Activated CD8-positive, alpha-beta memory T cell treated with anti-CD3 and anti-CD28 coated beads, Interleukin-2, amount 10 ng/mL, durations not matched to agents 7 days and 5 days (primary cell): Measurements from ENCODE around the gene TMX1. TPM values are rescaled to one million over a fixed set of nuclear protein-coding genes. Genes with fewer than 3 reads are reported as not detected.

ENCODE experiments used
- ATAC-seq: fragments of 150-1000 bp; cut with Tn5 transposase; one replicate; pipeline ENCODE4 v1.10.0; 2021; ENCODE audit warnings: moderate library complexity
- CTCF ChIA-PET: fragments of 350-600 bp; sonication (Branson Sonifier 250); formaldehyde crosslinking; loops from one replicate; lab custom pipeline; 2021; ENCODE audit warnings: antibody characterized with exemption; lab: Charles Lee
- DNase-seq: peaks from one replicate; pipeline ENCODE4 v3.0.0-alpha.2; 2020
- H3K27ac Mint-ChIP-seq: one replicate; pipeline ENCODE4 v1.8.0; 2021; ENCODE audit warnings: mild to moderate bottlenecking, mixed read lengths
- H3K27me3 Mint-ChIP-seq: one replicate; pipeline ENCODE4 v1.8.0; 2021; ENCODE audit warnings: mixed read lengths
- H3K36me3 Mint-ChIP-seq: one replicate; pipeline ENCODE4 v1.8.0; 2021; ENCODE audit warnings: mild to moderate bottlenecking, mixed read lengths
- H3K4me1 Mint-ChIP-seq: one replicate; pipeline ENCODE4 v1.8.0; 2021; ENCODE audit warnings: mixed read lengths
- H3K4me3 Mint-ChIP-seq: one replicate; pipeline ENCODE4 v1.8.0; 2021; ENCODE audit warnings: mild to moderate bottlenecking, moderate library complexity, mixed read lengths
- H3K9me3 Mint-ChIP-seq: one replicate; pipeline ENCODE4 v1.8.0; 2022; ENCODE audit warnings: low read depth, mixed read lengths
- total RNA-seq, 2 experiments: library from RNA; stranded (reverse); gene quantifications; one replicate each; pipeline ENCODE4 v1.2.3, GENCODE V29; 2021

The TMX1 gene
- total RNA-seq, 2 experiments from 2014 or later: 50.9 to 59.3 TPM

DNA sequence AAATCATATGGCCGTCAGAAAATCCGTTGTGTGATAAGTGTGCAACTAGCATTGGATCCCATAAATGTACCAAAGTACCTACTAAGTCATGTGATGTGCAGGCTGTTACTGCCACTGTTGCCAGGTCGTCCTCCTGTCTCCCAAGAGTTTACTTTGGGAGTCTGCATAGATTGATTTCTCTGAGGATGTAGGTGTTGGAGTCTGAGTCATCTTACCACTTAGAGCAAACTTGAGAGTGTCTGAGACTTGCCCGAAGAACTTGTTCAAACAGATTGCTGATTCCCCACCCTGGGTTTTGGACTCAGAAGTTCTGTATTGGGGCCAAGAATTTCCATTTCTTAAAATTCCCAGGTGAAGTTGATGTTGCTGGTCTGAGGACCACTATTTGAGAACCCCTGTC, 11.4 kb downstream of the TMX1 start:
- Mint-ChIP-seq H3K4me3 (no peak overlapping the region), H3K27me3 (no peaks in the 10 kb centered on the region), H3K4me1 (peaks cover 4% of the 10 kb centered on the region), H3K36me3 (peaks cover 73% of the 10 kb centered on the region), H3K9me3 (no peaks in the 10 kb centered on the region), H3K27ac (no peak overlapping the region)
- CTCF ChIA-PET: no interaction called here
- ATAC-seq (no peak), DNase-seq (no peak)

DNA sequence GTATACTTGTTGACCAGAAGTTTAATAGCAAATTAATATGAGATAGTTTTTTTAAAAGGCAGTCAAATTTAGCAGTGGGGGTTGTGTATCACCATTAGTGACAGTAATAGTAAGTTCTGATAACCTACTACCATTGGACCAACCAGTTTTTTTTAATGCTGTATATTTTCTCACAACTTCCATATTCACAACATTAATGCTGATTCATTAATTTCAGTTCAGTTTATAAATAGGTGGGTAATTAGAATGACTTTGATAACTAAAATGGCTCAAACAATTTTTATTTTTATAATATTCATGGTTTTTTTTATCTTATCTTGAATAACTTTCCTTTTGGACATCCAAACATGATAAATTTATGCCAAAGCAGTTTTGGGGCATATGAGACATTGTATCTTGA, 13.8 kb downstream of the TMX1 start:
- Mint-ChIP-seq H3K9me3 (peaks cover 5% of the 10 kb centered on the region), H3K36me3 (peaks cover 75% of the 10 kb centered on the region), H3K27me3 (no peaks in the 10 kb centered on the region), H3K4me3 (no peak overlapping the region), H3K4me1 (no peaks in the 10 kb centered on the region), H3K27ac (no peak overlapping the region)
- ATAC-seq (no peak), DNase-seq (no peak)
- CTCF ChIA-PET: no interaction called here

DNA sequence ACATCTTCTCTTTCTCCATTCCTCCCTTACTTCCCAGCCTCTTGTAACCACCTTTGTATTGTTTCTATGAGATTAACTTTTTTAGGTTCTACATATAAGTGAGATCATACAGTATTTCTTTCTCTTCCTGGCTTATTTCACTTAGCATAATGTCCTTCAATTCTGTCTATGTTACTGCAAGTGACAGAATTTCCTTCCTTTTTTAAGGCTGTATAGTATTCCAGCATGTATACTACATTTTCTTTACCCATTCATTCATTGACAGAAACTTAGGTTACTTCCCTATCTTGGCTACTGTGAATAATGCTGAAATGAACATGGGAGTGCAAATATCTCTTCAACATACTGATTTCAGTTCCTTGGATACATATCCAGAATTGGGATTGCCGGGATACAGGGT, 18.2 kb downstream of the TMX1 start:
- no peak for DNase-seq
- Mint-ChIP-seq H3K36me3 (peaks cover 52% of the 10 kb centered on the region), H3K9me3 (peaks cover 5% of the 10 kb centered on the region), H3K27me3 (no peaks in the 10 kb centered on the region), H3K27ac (no peak overlapping the region), H3K4me1 (peaks cover 9% of the 10 kb centered on the region), H3K4me3 (no peak overlapping the region)
- no peak for ATAC-seq
- CTCF ChIA-PET: no interaction called here

DNA sequence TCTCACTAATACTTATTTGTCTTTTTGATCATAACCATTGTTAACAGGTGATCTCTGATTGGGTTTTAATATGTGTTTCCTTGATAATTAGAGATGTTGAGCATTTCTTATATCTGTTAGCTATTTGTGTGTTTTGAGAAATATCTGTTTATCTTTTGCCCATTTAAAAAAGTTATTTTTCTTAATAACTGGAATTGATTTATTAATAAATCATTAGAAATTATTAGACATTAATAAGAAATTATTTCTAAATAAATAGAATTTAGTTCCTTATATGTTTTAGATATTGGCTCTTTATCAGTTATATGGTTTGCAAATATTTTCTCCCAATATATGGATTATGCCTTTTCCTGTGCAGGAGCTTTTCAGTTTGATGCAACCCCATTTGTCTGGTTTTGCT, 18.7 kb downstream of the TMX1 start:
- peaks cover 9% of the 10 kb centered on the region for H3K4me1 Mint-ChIP-seq
- H3K27me3 Mint-ChIP-seq: no peaks in the 10 kb centered on the region
- peaks cover 47% of the 10 kb centered on the region for H3K36me3 Mint-ChIP-seq
- ATAC-seq (no peak), DNase-seq (no peak)
- CTCF ChIA-PET: no interaction called here
- H3K9me3 Mint-ChIP-seq: peaks cover 5% of the 10 kb centered on the region
- H3K4me3 Mint-ChIP-seq: no peak overlapping the region
- no peak overlapping the region for H3K27ac Mint-ChIP-seq

DNA sequence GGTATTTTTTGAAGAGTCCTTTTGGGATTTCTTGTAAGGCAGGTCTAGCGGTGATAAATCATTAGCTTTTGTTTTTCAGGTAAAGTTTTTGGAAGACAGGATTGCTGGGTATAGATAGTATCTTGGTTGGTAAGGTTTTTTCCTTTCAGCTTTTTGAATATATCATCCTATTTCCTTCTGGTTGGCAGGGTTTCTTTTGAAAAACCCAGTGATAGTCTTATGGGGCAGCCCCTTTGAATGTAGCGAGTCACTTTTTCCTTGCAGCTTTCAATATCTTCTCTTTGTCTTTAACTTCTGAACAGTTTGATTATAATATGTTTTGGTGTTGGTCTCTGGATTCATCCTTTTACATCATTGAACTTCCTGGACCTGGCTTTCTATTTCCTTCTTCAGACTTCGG, 20.2 kb downstream of the TMX1 start:
- no peaks in the 10 kb centered on the region for H3K27me3 Mint-ChIP-seq
- ATAC-seq (no peak), DNase-seq (no peak)
- no peak overlapping the region for H3K4me3 Mint-ChIP-seq
- peaks cover 9% of the 10 kb centered on the region for H3K4me1 Mint-ChIP-seq
- CTCF ChIA-PET: no interaction called here
- peaks cover 5% of the 10 kb centered on the region for H3K9me3 Mint-ChIP-seq
- no peak overlapping the region for H3K27ac Mint-ChIP-seq
- H3K36me3 Mint-ChIP-seq: peaks cover 37% of the 10 kb centered on the region

DNA sequence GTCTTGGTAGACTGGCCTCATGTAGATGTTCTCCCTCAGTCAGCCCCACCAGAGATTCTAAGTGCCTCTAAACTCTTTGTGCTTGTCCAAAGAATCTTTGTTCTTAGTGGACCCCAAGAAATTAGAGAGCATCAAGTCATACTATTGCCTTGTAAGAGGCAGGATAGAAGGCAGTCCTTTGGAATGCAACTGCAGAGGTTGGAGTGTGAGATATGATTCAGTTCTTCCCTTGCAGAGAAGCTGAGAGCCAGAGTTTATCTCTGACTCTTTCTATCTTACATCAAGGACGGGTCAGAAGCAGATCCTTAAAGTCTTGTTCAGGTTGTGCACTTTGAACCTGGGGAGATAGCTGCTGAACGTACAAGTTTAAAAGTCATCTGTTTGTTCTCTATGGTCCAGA, 21.1 kb downstream of the TMX1 start:
- CTCF ChIA-PET: no interaction called here
- H3K9me3 Mint-ChIP-seq: peaks cover 5% of the 10 kb centered on the region
- DNase-seq (no peak), ATAC-seq (no peak)
- no peaks in the 10 kb centered on the region for H3K27me3 Mint-ChIP-seq
- peaks cover 9% of the 10 kb centered on the region for H3K4me1 Mint-ChIP-seq
- no peak overlapping the region for H3K27ac Mint-ChIP-seq
- H3K36me3 Mint-ChIP-seq: peaks cover 36% of the 10 kb centered on the region
- no peak overlapping the region for H3K4me3 Mint-ChIP-seq

DNA sequence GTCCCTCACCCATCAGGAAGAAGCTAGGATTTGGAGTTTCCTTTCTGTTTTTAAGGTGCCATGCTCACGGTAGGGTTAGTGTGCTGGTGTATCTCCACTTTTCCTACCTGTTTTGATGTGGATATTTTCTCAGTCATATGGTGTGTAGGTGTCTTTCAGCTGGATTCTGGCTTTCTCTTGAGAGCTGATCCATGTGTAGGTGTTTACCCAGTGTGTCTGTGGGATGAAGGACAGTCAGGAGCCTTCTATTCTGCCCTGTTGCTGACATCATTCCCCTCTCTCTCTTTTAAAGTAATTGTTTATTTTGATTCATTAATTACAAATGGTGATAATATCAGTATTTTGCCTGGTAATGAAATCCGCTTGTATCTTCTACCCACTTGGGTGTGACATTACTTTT, 22.8 kb downstream of the TMX1 start:
- no peak for DNase-seq
- Mint-ChIP-seq H3K27me3 (no peaks in the 10 kb centered on the region), H3K4me3 (no peak overlapping the region), H3K27ac (no peak overlapping the region), H3K36me3 (peaks cover 30% of the 10 kb centered on the region), H3K4me1 (peaks cover 9% of the 10 kb centered on the region), H3K9me3 (peaks cover 5% of the 10 kb centered on the region)
- no peak for ATAC-seq
- CTCF ChIA-PET: interaction anchor here (1.7 kb wide), 1 partner anchor 390 kb away, joined by 3 read pairs; no protein-coding TSS in a partner anchor

DNA sequence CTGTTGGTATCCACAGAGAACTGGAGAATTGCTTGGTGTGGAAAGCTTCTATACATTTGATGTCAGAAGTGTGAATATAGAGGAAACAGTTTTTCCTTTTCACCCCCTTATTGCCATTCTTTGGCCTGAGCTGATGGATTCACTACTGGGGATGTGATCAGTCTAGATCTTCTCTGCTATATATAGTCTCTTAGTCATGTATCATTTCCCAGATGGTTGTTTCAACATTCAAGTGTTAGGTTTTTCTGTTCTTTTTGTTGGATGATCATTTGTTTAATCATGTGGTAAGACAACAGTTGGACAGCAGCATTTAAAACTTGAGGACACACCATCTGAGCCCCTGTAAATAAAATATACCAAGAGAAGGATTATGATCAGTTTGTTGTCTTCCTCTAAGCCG, 29.6 kb downstream of the TMX1 start:
- ATAC-seq (no peak), DNase-seq (no peak)
- Mint-ChIP-seq H3K27me3 (no peaks in the 10 kb centered on the region), H3K27ac (no peak overlapping the region), H3K9me3 (no peaks in the 10 kb centered on the region), H3K4me3 (no peak overlapping the region), H3K36me3 (peaks cover 15% of the 10 kb centered on the region), H3K4me1 (no peaks in the 10 kb centered on the region)
- CTCF ChIA-PET: interaction anchor here (1.8 kb wide), 1 partner anchor 9 kb away, joined by 6 read pairs; no protein-coding TSS in a partner anchor

DNA sequence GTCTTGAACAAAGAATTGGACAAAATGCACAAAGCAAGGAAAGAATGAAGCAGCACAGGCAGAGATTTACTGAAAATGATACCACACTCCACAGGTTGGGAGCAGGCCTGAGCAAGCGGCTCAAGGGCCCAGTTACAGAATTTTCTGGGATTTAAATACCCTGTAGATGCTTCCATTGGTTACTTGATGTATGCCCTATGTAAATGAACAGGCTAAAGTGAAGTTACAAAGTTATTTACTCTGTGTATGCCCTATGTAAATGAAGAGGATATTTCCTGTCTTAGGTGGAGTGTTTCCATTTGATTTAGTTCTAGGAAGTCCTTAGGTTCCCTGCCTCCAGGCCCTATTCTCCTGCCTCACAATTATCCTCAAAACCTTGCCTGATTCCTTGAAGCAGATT, 36.6 kb downstream of the TMX1 start:
- DNase-seq: no peak
- ATAC-seq: no peak
- CTCF ChIA-PET: interaction anchor here (1.4 kb wide), 1 partner anchor 504 kb away, joined by 4 read pairs; no protein-coding TSS in a partner anchor

DNA sequence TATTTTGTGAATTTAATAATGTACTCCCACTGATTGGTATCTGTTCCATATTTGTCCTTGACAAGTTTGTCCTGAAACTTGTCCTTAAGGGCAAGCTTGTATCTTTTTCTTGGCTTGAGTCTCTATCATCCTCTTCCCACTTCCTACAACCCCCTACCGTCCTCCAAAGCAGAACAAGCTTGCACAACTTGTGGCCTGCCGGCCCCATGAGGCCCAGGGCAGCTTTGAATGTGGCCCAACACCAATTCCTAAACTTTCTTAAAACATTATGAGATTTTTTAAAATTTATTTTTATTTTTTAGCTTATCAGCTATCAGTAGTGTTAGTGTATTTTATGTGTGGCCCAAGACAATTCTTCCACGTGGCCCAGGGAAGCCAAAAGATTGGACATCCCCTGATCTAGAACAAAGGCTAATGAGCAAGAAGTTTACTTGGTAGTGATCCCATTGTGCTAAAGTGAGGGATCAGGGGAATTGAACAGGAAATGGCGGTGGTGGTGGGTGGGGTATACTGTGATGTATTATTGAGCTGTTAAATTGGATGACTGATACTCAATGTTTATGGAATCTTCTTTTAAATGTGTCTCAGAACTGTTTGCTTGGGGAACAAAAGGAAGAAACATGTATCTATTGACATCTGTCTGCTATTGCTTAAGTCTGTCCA, 37.8 kb downstream of the TMX1 start:
- CTCF ChIA-PET: interaction anchor here (1.4 to 1.6 kb wide), 2 partner anchors 9 to 502 kb away, joined by 4 to 6 read pairs; no protein-coding TSS in a partner anchor
- ATAC-seq (no peak), DNase-seq (no peak)
- Mint-ChIP-seq H3K27me3 (no peaks in the 10 kb centered on the region), H3K36me3 (peaks cover 4% of the 10 kb centered on the region), H3K4me3 (no peak overlapping the region), H3K9me3 (no peaks in the 10 kb centered on the region), H3K4me1 (no peaks in the 10 kb centered on the region), H3K27ac (no peak overlapping the region)

More for the DNA sequence above, 36.6 kb downstream of the TMX1 start:
- Mint-ChIP-seq H3K4me3 (no peak overlapping the region), H3K27ac (no peak overlapping the region), H3K36me3 (peaks cover 4% of the 10 kb centered on the region), H3K9me3 (no peaks in the 10 kb centered on the region), H3K27me3 (no peaks in the 10 kb centered on the region), H3K4me1 (no peaks in the 10 kb centered on the region)

DNA sequence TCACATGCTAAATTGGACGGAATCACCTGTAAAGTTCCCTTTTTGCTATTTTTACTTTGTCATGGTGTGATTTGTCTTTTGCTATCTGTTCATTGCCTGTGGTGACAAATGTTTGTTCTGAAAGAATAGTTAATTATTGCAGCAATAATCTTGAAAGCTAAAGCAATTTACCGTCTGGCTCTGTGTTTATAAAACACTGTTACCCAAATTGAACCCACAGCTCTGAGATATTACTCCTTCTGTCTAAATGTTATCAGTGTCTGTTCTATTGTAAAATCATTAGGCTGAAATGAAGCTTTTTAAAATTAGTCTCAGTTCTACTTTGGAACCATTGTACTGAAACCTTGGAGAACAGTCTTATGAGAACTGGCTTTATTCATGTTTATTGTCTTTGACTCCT, 42.5 kb downstream of the TMX1 start:
- H3K4me1 Mint-ChIP-seq: peaks cover 2% of the 10 kb centered on the region
- H3K27ac Mint-ChIP-seq: no peak overlapping the region
- DNase-seq: no peak
- no peak for ATAC-seq
- CTCF ChIA-PET: interaction anchor here (0.7 to 2.7 kb wide), 10 partner anchors 10 to 696 kb away, joined by 3 to 26 read pairs (median 6); no protein-coding TSS in a partner anchor
- no peaks in the 10 kb centered on the region for H3K36me3 Mint-ChIP-seq
- H3K27me3 Mint-ChIP-seq: no peaks in the 10 kb centered on the region
- H3K4me3 Mint-ChIP-seq: no peak overlapping the region
- no peaks in the 10 kb centered on the region for H3K9me3 Mint-ChIP-seq

DNA sequence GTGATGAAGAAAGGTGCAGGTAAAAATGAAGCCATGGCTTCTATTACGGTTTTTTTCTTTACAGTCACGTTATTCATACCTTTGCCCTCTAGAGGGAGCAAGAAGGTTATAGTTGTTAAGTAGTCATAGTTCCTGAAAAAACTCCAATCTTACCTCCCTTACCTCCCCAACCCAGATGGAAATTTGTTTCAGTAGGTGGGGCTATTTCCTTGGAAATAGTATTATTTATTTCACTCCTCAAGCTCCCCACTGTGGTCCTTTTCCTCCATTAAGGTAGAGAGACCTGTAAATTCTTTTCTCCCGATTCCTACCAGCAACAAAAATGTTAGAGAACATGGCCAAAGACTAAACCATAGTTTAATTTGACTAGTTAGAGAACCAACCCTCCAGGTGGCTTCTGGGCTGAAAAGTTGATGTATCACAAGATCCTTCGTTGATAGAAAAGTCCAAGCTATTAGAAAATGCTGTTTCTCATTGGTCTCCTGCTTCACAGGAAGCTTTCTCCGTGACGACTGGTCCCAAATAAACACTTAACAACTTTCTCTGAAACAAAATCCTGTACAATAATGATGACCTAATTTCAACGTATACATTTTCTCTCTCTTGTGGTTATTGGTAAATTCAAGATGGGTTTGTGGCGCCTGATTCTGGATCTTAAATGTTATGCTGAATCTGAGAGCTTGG, 43.5 kb downstream of the TMX1 start:
- DNase-seq: no peak
- H3K9me3 Mint-ChIP-seq: no peaks in the 10 kb centered on the region
- no peaks in the 10 kb centered on the region for H3K36me3 Mint-ChIP-seq
- no peak overlapping the region for H3K27ac Mint-ChIP-seq
- H3K4me3 Mint-ChIP-seq: no peak overlapping the region
- CTCF ChIA-PET: interaction anchor here (0.7 to 2.7 kb wide), 13 partner anchors 9 to 695 kb away, joined by 3 to 26 read pairs (median 4); partner anchors contain the start of gene TMX1
- peaks cover 2% of the 10 kb centered on the region for H3K4me1 Mint-ChIP-seq
- ATAC-seq: no peak
- H3K27me3 Mint-ChIP-seq: no peaks in the 10 kb centered on the region

DNA sequence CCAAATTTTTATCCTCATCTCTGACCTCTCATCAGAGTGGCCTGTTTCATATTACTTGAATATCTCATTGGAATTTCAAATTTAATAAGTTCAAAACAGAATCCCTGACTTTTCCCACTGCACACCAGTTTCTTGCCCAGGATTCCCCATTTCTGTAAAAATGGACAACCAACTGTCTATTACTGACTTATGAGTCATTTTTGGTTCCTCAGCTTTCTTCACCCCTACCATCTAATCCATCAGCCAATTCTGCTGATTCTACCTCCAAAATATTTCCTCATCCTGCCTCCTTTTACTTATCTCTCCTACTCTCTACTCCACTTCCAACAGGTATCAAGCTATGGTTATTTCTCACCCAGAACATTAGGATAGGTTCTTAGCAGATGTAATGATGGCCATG, 44.2 kb downstream of the TMX1 start:
- Mint-ChIP-seq H3K36me3 (peaks cover 1% of the 10 kb centered on the region), H3K9me3 (no peaks in the 10 kb centered on the region), H3K27me3 (no peaks in the 10 kb centered on the region), H3K4me1 (peaks cover 2% of the 10 kb centered on the region), H3K27ac (no peak overlapping the region), H3K4me3 (no peak overlapping the region)
- DNase-seq: no peak
- no peak for ATAC-seq
- CTCF ChIA-PET: interaction anchor here (0.7 to 2.7 kb wide), 10 partner anchors 8 to 695 kb away, joined by 3 to 26 read pairs (median 6); partner anchors contain the start of gene TMX1

DNA sequence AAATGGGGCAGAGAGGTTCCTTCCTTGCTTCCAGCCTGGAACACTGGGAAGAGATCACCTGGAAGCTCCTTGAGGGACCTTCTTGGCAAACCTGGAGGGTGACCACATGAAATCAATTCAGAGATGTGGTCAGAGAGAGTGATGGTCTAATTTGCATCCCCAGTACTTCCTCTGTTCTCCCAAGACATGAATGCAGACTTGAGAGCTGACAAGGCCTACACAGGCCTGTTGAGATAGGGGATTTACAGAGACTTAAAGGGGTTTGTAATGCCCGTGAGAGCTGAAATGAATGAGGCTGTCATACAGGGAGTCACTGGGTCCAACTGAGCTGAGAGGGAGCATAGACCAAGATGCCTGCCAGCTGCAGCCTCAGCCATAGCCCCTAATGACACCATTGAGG, 45.1 kb downstream of the TMX1 start:
- Mint-ChIP-seq H3K27ac (no peak overlapping the region), H3K27me3 (no peaks in the 10 kb centered on the region), H3K4me1 (peaks cover 2% of the 10 kb centered on the region), H3K36me3 (peaks cover 2% of the 10 kb centered on the region), H3K9me3 (no peaks in the 10 kb centered on the region), H3K4me3 (no peak overlapping the region)
- CTCF ChIA-PET: interaction anchor here (1.2 kb wide), 1 partner anchor 491 kb away, joined by 3 read pairs; no protein-coding TSS in a partner anchor
- no peak for ATAC-seq
- DNase-seq: no peak
